Stimulated activated CD4-positive, alpha-beta T cell treated with anti-CD3 and anti-CD28 coated beads, TNF-alpha, amount 100 ng/mL, for 1 hour (primary cell): Measurements from ENCODE around the gene CTR9.

Experiments used
- DNase-seq, 3 donors: peaks; one replicate each; pipeline ENCODE4 v3.0.0-alpha.2; 2020; ENCODE audit warnings: low read depth in 3 of 3, low spot score in 1 of 3

CTR9 gene

GRCh38 chr11:10779086-10779485 lies 28.0 kb downstream of the CTR9 start:
- no peak for DNase-seq

- no peak for DNase-seq
Observed at GRCh38 chr11:10780040-10780439, 29.0 kb downstream of the CTR9 start.

GRCh38 chr11:10784232-10785145 lies 33.4 kb downstream of the CTR9 start:
- no peak for DNase-seq

- DNase-seq = no peak
Observed at GRCh38 chr11:10785146-10785474, 34.1 kb downstream of the CTR9 start.

- no peak for DNase-seq
Observed at GRCh38 chr11:10786451-10786850, 35.4 kb downstream of the CTR9 start.

- peak; percentile 50 to 81 (median 63) for DNase-seq
Observed at GRCh38 chr11:10792385-10793068, 41.5 kb downstream of the CTR9 start.

GRCh38 chr11:10793470-10794255 lies 42.6 kb downstream of the CTR9 start:
- no peak for DNase-seq

- no peak for DNase-seq
Observed at GRCh38 chr11:10796191-10796590, 45.1 kb downstream of the CTR9 start.

GRCh38 chr11:10797001-10797400 lies 46.0 kb downstream of the CTR9 start:
- DNase-seq = no peak

GRCh38 chr11:10797531-10797930 lies 46.5 kb downstream of the CTR9 start:
- DNase-seq = no peak

GRCh38 chr11:10798330-10798928 lies 47.4 kb downstream of the CTR9 start:
- no peak for DNase-seq

- DNase-seq = no peak
Observed at GRCh38 chr11:10800292-10800691, 49.2 kb downstream of the CTR9 start.

- no peak for DNase-seq
Observed at GRCh38 chr11:10803676-10804075, 52.6 kb downstream of the CTR9 start.

GRCh38 chr11:10805741-10806140 lies 54.7 kb downstream of the CTR9 start:
- DNase-seq = no peak

GRCh38 chr11:10806206-10806605 lies 55.2 kb downstream of the CTR9 start:
- no peak for DNase-seq

- DNase-seq = peak in 2 of 3 donors; percentile 11 to 28
Observed at GRCh38 chr11:10807493-10808234, 56.6 kb downstream of the CTR9 start.

- peak in 1 of 3 donors; percentile 4 for DNase-seq
Observed at GRCh38 chr11:10808235-10808552, 57.1 kb downstream of the CTR9 start.

GRCh38 chr11:10808553-10809372 lies 57.7 kb downstream of the CTR9 start, which contains the start of gene EIF4G2:
Gene EIF4G2 (minus strand): TSS chr11:10808926.
- DNase-seq = peak; percentile 94 to 98 (median 95)

- peak in 1 of 3 donors; percentile 16 for DNase-seq
Observed at GRCh38 chr11:10809373-10810160, 58.5 kb downstream of the CTR9 start.
